ENCODE data around the gene TSHR.

The TSHR gene

GRCh38 chr14:81164167-81164774 is 208.8 kb downstream of the TSHR start:
- Histone ChIP-seq H3K4me3 (ENCODE audit: low read length) (no peak overlapping the region), H3K4me1 (ENCODE audit: control insufficient read depth, insufficient read depth, low read length) (no peaks in the 10 kb centered on the region), H3K9ac (ENCODE audit: low read length) (no peak overlapping the region), H3K27me3 (ENCODE audit: control insufficient read depth, insufficient read depth, low read length) (no peaks in the 10 kb centered on the region), H3K27ac (ENCODE audit: low read depth, low read length) (no peak overlapping the region), H3K36me3 (ENCODE audit: control insufficient read depth, insufficient read depth, low read length) (no peaks in the 10 kb centered on the region)

GRCh38 chr14:81165188-81165587 is 209.8 kb downstream of the TSHR start:
- no peaks in the 10 kb centered on the region for H3K36me3 ChIP-seq (ENCODE audit: control insufficient read depth, insufficient read depth, low read length)
- no peaks in the 10 kb centered on the region for H3K4me1 ChIP-seq (ENCODE audit: control insufficient read depth, insufficient read depth, low read length)
- no peak overlapping the region for H3K4me3 ChIP-seq (ENCODE audit: low read length)
- no peak overlapping the region for H3K27ac ChIP-seq (ENCODE audit: low read depth, low read length)
- no peaks in the 10 kb centered on the region for H3K27me3 ChIP-seq (ENCODE audit: control insufficient read depth, insufficient read depth, low read length)
- no peak overlapping the region for H3K9ac ChIP-seq (ENCODE audit: low read length)

- Histone ChIP-seq H3K4me1 (ENCODE audit: control insufficient read depth, insufficient read depth, low read length) (peaks cover 2% of the 10 kb centered on the region), H3K36me3 (ENCODE audit: control insufficient read depth, insufficient read depth, low read length) (no peaks in the 10 kb centered on the region), H3K4me3 (ENCODE audit: low read length) (no peak overlapping the region), H3K27me3 (ENCODE audit: control insufficient read depth, insufficient read depth, low read length) (no peaks in the 10 kb centered on the region), H3K9ac (ENCODE audit: low read length) (no peak overlapping the region), H3K27ac (ENCODE audit: low read depth, low read length) (no peak overlapping the region)
These were observed 210.7 kb downstream of the TSHR start for GRCh38 chr14:81166121-81166520.

GRCh38 chr14:81169267-81169666 is 213.8 kb downstream of the TSHR start:
- H3K27ac ChIP-seq (ENCODE audit: low read depth, low read length) = peak overlapping the region; percentile 97
- H3K36me3 ChIP-seq (ENCODE audit: control insufficient read depth, insufficient read depth, low read length) = no peaks in the 10 kb centered on the region
- H3K4me1 ChIP-seq (ENCODE audit: control insufficient read depth, insufficient read depth, low read length) = peaks cover 2% of the 10 kb centered on the region
- H3K27me3 ChIP-seq (ENCODE audit: control insufficient read depth, insufficient read depth, low read length) = no peaks in the 10 kb centered on the region
- H3K4me3 ChIP-seq (ENCODE audit: low read length) = peak overlapping the region; percentile 70
- no peak overlapping the region for H3K9ac ChIP-seq (ENCODE audit: low read length)

DNA sequence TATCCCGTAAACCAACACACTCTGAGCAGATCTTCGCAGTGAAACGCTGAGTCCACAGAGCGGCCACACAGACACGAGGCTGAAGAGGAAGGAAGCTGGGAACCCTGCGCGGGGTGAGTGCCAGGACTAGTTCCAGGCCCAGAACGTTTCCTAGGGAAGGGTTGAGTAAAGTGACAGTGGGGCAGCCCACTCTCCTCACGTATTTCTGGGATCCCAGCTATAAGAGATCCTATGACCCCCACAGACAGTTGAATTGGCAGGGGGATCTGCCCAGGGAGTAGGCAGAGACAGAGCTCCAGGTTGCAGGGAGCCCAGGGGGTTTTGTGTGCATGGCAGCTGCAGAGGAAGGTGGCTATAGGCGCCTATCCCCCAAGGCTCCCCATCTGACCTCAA is 214.3 kb downstream of the TSHR start:
- no peaks in the 10 kb centered on the region for H3K36me3 ChIP-seq (ENCODE audit: control insufficient read depth, insufficient read depth, low read length)
- peak overlapping the region; percentile 35 for H3K9ac ChIP-seq (ENCODE audit: low read length)
- peak overlapping the region; percentile 70 for H3K4me3 ChIP-seq (ENCODE audit: low read length)
- peak overlapping the region; percentile 97 for H3K27ac ChIP-seq (ENCODE audit: low read depth, low read length)
- no peaks in the 10 kb centered on the region for H3K27me3 ChIP-seq (ENCODE audit: control insufficient read depth, insufficient read depth, low read length)
- H3K4me1 ChIP-seq (ENCODE audit: control insufficient read depth, insufficient read depth, low read length) = peaks cover 2% of the 10 kb centered on the region

GRCh38 chr14:81170104-81170828 is 214.8 kb downstream of the TSHR start:
- Histone ChIP-seq H3K4me3 (ENCODE audit: low read length) (peak overlapping the region; percentile 70), H3K27ac (ENCODE audit: low read depth, low read length) (peak overlapping the region; percentile 97), H3K4me1 (ENCODE audit: control insufficient read depth, insufficient read depth, low read length) (peaks cover 2% of the 10 kb centered on the region), H3K27me3 (ENCODE audit: control insufficient read depth, insufficient read depth, low read length) (no peaks in the 10 kb centered on the region), H3K9ac (ENCODE audit: low read length) (peak overlapping the region; percentile 74), H3K36me3 (ENCODE audit: control insufficient read depth, insufficient read depth, low read length) (no peaks in the 10 kb centered on the region)

DNA sequence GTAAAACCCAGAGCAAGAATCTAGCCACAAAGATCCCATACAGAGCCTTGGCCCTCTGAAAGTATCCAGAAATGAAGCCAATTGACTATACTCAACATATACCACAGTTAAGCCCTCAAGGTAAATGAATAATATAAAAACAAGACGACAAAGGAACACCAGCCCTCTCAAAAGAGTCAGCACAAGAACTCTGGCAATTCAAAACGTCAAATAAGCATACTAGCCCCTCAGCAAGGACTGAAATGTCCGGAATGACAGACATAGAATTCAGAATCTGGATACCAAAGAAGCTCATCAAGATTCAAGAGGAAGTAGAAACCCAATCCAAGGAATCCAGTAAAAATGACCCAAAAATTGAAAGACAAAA is 215.4 kb downstream of the TSHR start:
- H3K27ac ChIP-seq (ENCODE audit: low read depth, low read length) = peak overlapping the region; percentile 97
- peak overlapping the region; percentile 70 for H3K4me3 ChIP-seq (ENCODE audit: low read length)
- H3K36me3 ChIP-seq (ENCODE audit: control insufficient read depth, insufficient read depth, low read length) = no peaks in the 10 kb centered on the region
- H3K4me1 ChIP-seq (ENCODE audit: control insufficient read depth, insufficient read depth, low read length) = peaks cover 2% of the 10 kb centered on the region
- no peak overlapping the region for H3K9ac ChIP-seq (ENCODE audit: low read length)
- H3K27me3 ChIP-seq (ENCODE audit: control insufficient read depth, insufficient read depth, low read length) = no peaks in the 10 kb centered on the region

GRCh38 chr14:81172353-81172752 is 216.9 kb downstream of the TSHR start:
- H3K27me3 ChIP-seq (ENCODE audit: control insufficient read depth, insufficient read depth, low read length) = no peaks in the 10 kb centered on the region
- no peak overlapping the region for H3K4me3 ChIP-seq (ENCODE audit: low read length)
- H3K4me1 ChIP-seq (ENCODE audit: control insufficient read depth, insufficient read depth, low read length) = peaks cover 7% of the 10 kb centered on the region

DNA sequence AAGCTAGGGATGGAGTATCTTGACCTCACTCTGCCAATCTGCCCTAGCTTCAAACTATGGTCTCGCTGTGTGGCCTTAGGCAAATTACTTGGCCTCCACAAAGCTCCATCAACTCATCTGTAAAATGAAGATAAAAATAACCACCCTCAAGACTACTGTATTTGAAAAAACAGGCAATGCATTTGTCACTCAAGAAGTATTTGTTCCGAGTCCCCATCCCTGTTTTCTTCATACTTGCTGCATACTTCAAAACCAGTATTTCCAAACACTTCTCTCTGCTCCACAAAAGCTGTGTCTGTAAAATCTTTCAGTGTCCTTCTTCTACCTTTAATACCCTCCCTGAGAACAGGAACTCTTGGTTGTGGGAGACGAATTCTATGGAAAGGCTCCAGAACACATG is 217.5 kb downstream of the TSHR start:
- Histone ChIP-seq H3K4me3 (ENCODE audit: low read length) (no peak overlapping the region), H3K9ac (ENCODE audit: low read length) (no peak overlapping the region), H3K4me1 (ENCODE audit: control insufficient read depth, insufficient read depth, low read length) (peaks cover 9% of the 10 kb centered on the region), H3K27ac (ENCODE audit: low read depth, low read length) (no peak overlapping the region), H3K36me3 (ENCODE audit: control insufficient read depth, insufficient read depth, low read length) (no peaks in the 10 kb centered on the region), H3K27me3 (ENCODE audit: control insufficient read depth, insufficient read depth, low read length) (no peaks in the 10 kb centered on the region)

More at GRCh38 chr14:81172353-81172752, 216.9 kb downstream of the TSHR start:
- Histone ChIP-seq H3K27ac (ENCODE audit: low read depth, low read length) (no peak overlapping the region), H3K36me3 (ENCODE audit: control insufficient read depth, insufficient read depth, low read length) (no peaks in the 10 kb centered on the region), H3K9ac (ENCODE audit: low read length) (no peak overlapping the region)

DNA sequence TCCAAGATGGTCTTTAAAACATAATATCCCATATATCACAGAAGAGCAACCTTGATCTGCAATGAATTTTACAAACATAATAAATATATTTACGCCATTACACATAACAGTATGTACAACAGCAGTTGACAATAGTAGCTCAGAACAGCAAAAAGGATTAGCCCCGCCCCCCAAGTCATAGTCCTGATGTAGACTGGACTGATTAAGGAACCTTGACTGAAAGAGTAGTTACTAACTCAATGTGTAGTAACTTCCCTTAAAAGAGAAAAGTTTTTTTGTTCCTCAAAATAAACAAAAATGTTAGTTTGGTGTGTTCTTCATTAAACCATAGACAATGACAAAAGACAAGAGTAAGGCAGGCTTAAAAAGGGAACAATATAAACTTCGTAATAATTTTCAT is 220.8 kb downstream of the TSHR start:
- Histone ChIP-seq H3K36me3 (ENCODE audit: control insufficient read depth, insufficient read depth, low read length) (no peaks in the 10 kb centered on the region), H3K4me1 (ENCODE audit: control insufficient read depth, insufficient read depth, low read length) (peaks cover 6% of the 10 kb centered on the region), H3K27ac (ENCODE audit: low read depth, low read length) (no peak overlapping the region), H3K4me3 (ENCODE audit: low read length) (no peak overlapping the region), H3K27me3 (ENCODE audit: control insufficient read depth, insufficient read depth, low read length) (no peaks in the 10 kb centered on the region), H3K9ac (ENCODE audit: low read length) (no peak overlapping the region)

GRCh38 chr14:81177225-81177624 is 221.8 kb downstream of the TSHR start:
- Histone ChIP-seq H3K27me3 (ENCODE audit: control insufficient read depth, insufficient read depth, low read length) (no peaks in the 10 kb centered on the region), H3K27ac (ENCODE audit: low read depth, low read length) (peak overlapping the region; percentile 40), H3K4me3 (ENCODE audit: low read length) (peak overlapping the region; percentile 21), H3K36me3 (ENCODE audit: control insufficient read depth, insufficient read depth, low read length) (no peaks in the 10 kb centered on the region), H3K9ac (ENCODE audit: low read length) (no peak overlapping the region), H3K4me1 (ENCODE audit: control insufficient read depth, insufficient read depth, low read length) (peaks cover 6% of the 10 kb centered on the region)

- Histone ChIP-seq H3K36me3 (ENCODE audit: control insufficient read depth, insufficient read depth, low read length) (no peaks in the 10 kb centered on the region), H3K27ac (ENCODE audit: low read depth, low read length) (no peak overlapping the region), H3K27me3 (ENCODE audit: control insufficient read depth, insufficient read depth, low read length) (no peaks in the 10 kb centered on the region), H3K4me1 (ENCODE audit: control insufficient read depth, insufficient read depth, low read length) (peaks cover 6% of the 10 kb centered on the region), H3K4me3 (ENCODE audit: low read length) (no peak overlapping the region), H3K9ac (ENCODE audit: low read length) (no peak overlapping the region)
These were observed 222.6 kb downstream of the TSHR start for GRCh38 chr14:81178063-81178462.

- Histone ChIP-seq H3K4me3 (ENCODE audit: low read length) (no peak overlapping the region), H3K36me3 (ENCODE audit: control insufficient read depth, insufficient read depth, low read length) (no peaks in the 10 kb centered on the region), H3K4me1 (ENCODE audit: control insufficient read depth, insufficient read depth, low read length) (peaks cover 6% of the 10 kb centered on the region), H3K27ac (ENCODE audit: low read depth, low read length) (no peak overlapping the region), H3K9ac (ENCODE audit: low read length) (no peak overlapping the region), H3K27me3 (ENCODE audit: control insufficient read depth, insufficient read depth, low read length) (no peaks in the 10 kb centered on the region)
These were observed 224.2 kb downstream of the TSHR start for GRCh38 chr14:81179631-81180030.

Data from rectal smooth muscle tissue (tissue), 1 donor.